ENCODE results near the gene PWWP2A. TPM values are rescaled to one million over a fixed set of nuclear protein-coding genes. Genes with fewer than 3 reads are reported as not detected.

The PWWP2A gene, protein sequence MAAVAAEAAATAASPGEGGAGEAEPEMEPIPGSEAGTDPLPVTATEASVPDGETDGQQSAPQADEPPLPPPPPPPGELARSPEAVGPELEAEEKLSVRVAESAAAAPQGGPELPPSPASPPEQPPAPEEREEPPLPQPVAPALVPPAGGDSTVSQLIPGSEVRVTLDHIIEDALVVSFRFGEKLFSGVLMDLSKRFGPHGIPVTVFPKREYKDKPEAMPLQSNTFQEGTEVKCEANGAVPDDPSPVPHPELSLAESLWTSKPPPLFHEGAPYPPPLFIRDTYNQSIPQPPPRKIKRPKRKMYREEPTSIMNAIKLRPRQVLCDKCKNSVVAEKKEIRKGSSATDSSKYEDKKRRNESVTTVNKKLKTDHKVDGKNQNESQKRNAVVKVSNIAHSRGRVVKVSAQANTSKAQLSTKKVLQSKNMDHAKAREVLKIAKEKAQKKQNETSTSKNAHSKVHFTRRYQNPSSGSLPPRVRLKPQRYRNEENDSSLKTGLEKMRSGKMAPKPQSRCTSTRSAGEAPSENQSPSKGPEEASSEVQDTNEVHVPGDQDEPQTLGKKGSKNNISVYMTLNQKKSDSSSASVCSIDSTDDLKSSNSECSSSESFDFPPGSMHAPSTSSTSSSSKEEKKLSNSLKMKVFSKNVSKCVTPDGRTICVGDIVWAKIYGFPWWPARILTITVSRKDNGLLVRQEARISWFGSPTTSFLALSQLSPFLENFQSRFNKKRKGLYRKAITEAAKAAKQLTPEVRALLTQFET
- 57.4 and 61.1 TPM in 2 replicates for total RNA-seq (2013; cell fraction: nucleolus; rRNA removed)
- total RNA-seq (2014; rRNA removed) (19.5 and 21.0 TPM in 2 replicates), total RNA-seq (2014; rRNA removed; fragmentation: Illumina TruSeq; extraction: Trizol) (20.2 and 20.7 TPM in 2 replicates), total RNA-seq (2021) (23.9 and 26.1 TPM in 2 replicates), polyA plus RNA-seq (2011; rRNA removed) (18.3 and 18.4 TPM in 2 replicates), polyA plus RNA-seq (2014; fragmentation: Illumina TruSeq; extraction: Trizol) (24.9 and 31.3 TPM in 2 replicates), polyA plus RNA-seq (2014; fragmentation: Nextera tagmentation; extraction: Ambion mirVana) (1 to 10 TPM; 5.7 to 6.9 TPM), polyA plus RNA-seq (2014; rRNA removed) (15.6 and 16.8 TPM in 2 replicates), polyA plus RNA-seq (2016; fragmentation: Nextera tagmentation; extraction: Ambion mirVana) (10 to 100 TPM; 16.0 to 17.1 TPM), polyA minus RNA-seq (2011; rRNA and poly(A)+ RNA removed) (10.8 and 13.4 TPM in 2 replicates), Bru-seq, nascent RNA (percentile 77 among the genes with signal in this experiment), BruChase-seq, experiment 1, labeled RNA remaining after a 6-hour chase (percentile 84 among the genes with signal in this experiment), BruChase-seq, experiment 2, labeled RNA remaining after a 2-hour chase (percentile 86 among the genes with signal in this experiment)
- polyA plus RNA-seq (2011; ENCODE audit: low read depth), result 5.5 TPM
- 12.8 and 13.5 TPM in 2 replicates for polyA plus RNA-seq (2011; cell fraction: cytosol; rRNA removed)
- 10.8 and 10.9 TPM in 2 replicates for polyA plus RNA-seq (2011; cell fraction: nucleus; rRNA removed)
- polyA plus RNA-seq (2012), result 8.4 and 10.4 TPM in 2 replicates
- 5.1 and 7.2 TPM in 2 replicates for polyA minus RNA-seq (2011; cell fraction: cytosol; rRNA and poly(A)+ RNA removed)
- polyA minus RNA-seq (2011; cell fraction: nucleus; rRNA and poly(A)+ RNA removed), result 5.1 and 7.7 TPM in 2 replicates
- long read RNA-seq, experiment 1, transcript PWWP2A-201 (2 exons, 3,346 nt), result major isoform, 6 of 11 reads
- long read RNA-seq, experiment 1, partial matches to known transcripts, result 1 of 11 reads
- long read RNA-seq, experiment 1, other reads (novel, unspliced or antisense), result 2 of 11 reads
- long read RNA-seq, experiment 2, partial matches to known transcripts, result 1 of 10 reads
- long read RNA-seq, experiment 2, other reads (novel, unspliced or antisense), result 8 of 10 reads

DNA sequence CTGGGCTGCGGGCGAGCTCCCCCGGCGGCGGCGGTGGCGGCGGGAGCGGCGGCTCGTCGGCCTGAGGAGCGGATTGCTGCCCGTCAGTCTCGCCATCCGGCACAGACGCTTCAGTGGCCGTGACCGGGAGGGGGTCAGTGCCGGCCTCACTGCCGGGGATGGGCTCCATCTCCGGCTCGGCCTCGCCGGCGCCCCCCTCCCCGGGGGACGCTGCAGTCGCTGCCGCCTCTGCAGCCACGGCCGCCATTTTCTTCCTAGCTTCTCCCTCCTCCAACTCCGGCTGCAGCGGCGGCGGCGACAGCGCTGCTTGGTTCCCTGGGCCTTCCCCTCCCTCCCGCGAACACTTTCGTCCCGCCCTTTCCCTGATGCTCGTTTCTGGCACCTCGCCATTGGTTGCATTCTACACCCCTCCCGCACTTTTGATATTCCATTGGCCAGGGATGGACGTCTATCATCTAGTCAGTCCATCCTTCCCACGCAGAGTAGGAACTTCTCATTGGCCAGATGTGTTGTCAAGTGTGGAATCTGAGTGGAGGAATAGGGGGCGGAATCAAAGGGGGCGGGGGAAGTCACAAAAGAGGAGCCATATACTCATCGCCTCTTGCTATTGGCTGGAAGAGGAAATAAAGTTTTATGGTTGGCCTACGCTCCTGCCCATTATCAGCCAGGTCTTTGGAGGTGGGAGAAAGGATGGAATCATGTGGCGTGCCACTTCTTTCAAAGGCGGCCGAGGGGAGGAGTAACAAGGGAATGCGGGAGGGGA lies at the start of gene PWWP2A:
Gene PWWP2A, minus strand, starts transcription at position 309 of the 763 bp plus-strand sequence. Its CDS starts 62 bp downstream, at position 247.
- BruUV-seq (replicated peaks), result no TSS peak
- peaks cover 0 to 4% of the 10 kb centered on the region in 2 experiments; a peak in 1 of 4 replicates for H3K36me3 ChIP-seq (ENCODE audit: control insufficient read depth in 2 of 2, insufficient read depth in 2 of 2, low read length in 1 of 2)
- WGBS (ENCODE audit: insufficient coverage, insufficient replicate concordance, low lambda C conversion rate, missing lambda C conversion rate), result 2% methylated on average over 45 of the region's 55 CpGs
- ATAC-seq, result peak; percentile 96
- peak within 1 kb of the TSS; percentile 86 for H3K4me2 ChIP-seq (ENCODE audit: control insufficient read depth, insufficient read depth)
- peak within 1 kb of the TSS; percentile 85 for H3K9ac ChIP-seq (ENCODE audit: control insufficient read depth, insufficient read depth, low read length)
- ChIA-PET SMC1A (ENCODE audit: uncharacterized antibody, unreplicated experiment) (interaction anchor here (1.0 to 1.2 kb wide), 3 partner anchors 11 to 97 kb away, joined by 3 to 7 read pairs (median 3); no protein-coding TSS in a partner anchor), CTCF (interaction anchor here (0.7 to 1.2 kb wide), 3 partner anchors 21 to 97 kb away, joined by 3 read pairs; no protein-coding TSS in a partner anchor), RAD21 (ENCODE audit: unreplicated experiment) (interaction anchor here (0.6 to 1.6 kb wide), 6 partner anchors 13 to 321 kb away, joined by 3 to 7 read pairs (median 3); no protein-coding TSS in a partner anchor), POLR2A (interaction anchor here (0.9 to 1.2 kb wide), 4 partner anchors 22 to 303 kb away, joined by 3 to 5 read pairs (median 4); partner anchors contain the start of genes PTTG1 and TTC1)
- no peaks in the 10 kb centered on the region for H4K20me1 ChIP-seq (ENCODE audit: control insufficient read depth, insufficient read depth)
- H3K79me2 ChIP-seq (ENCODE audit: control insufficient read depth, insufficient read depth, low read length), result peaks cover 16% of the 10 kb centered on the region
- peak within 1 kb of the TSS; percentile 92 for H3K4me3 ChIP-seq
- peak; percentile 100 for DNase-seq (ENCODE audit: low read depth, low spot score)
- in situ Hi-C loops (cut with MboI), result no loop called here
- peaks cover 3% of the 10 kb centered on the region for H3K4me1 ChIP-seq (ENCODE audit: control insufficient read depth, insufficient read depth, low read length)
- no peaks in the 10 kb centered on the region for H3K27me3 ChIP-seq (replicated peaks in 1 of 2; ENCODE audit: control insufficient read depth in 2 of 2, insufficient read depth in 2 of 2, low read length in 1 of 2)
- peak; percentile 99 for FAIRE-seq
- no peaks in the 10 kb centered on the region for H3K9me3 ChIP-seq (replicated peaks; ENCODE audit: control insufficient read depth, insufficient read depth, low read length)
- peak within 1 kb of the TSS; percentile 83 for H3K27ac ChIP-seq (ENCODE audit: control insufficient read depth, insufficient read depth)
- intact Hi-C loops (cut with micrococcal nuclease; ENCODE audit: unreplicated experiment), result loop anchor here (2.0 kb wide), 1 partner anchor 27 kb away; no protein-coding TSS in a partner anchor
- peak within 1 kb of the TSS; percentile 87 for H2AFZ ChIP-seq (ENCODE audit: control insufficient read depth, low read depth, low read length)
- no peak; the same call in 1 of the 2 replicates for TF ChIP-seq ZNF217 (IDR thresholded peaks at IDR 0.05)
- TF ChIP-seq ZNF207 (IDR thresholded peaks at IDR 0.05; ENCODE audit: borderline replicate concordance), result peak; percentile 76; the same call in 1 of the 2 replicates
- TF ChIP-seq EP300 (IDR thresholded peaks at IDR 0.05; ENCODE audit: borderline replicate concordance in 1 of 2, control insufficient read depth in 1 of 2, low read depth in 2 of 2, low read length in 2 of 2), result no peak
- TF ChIP-seq, protein P1, sequence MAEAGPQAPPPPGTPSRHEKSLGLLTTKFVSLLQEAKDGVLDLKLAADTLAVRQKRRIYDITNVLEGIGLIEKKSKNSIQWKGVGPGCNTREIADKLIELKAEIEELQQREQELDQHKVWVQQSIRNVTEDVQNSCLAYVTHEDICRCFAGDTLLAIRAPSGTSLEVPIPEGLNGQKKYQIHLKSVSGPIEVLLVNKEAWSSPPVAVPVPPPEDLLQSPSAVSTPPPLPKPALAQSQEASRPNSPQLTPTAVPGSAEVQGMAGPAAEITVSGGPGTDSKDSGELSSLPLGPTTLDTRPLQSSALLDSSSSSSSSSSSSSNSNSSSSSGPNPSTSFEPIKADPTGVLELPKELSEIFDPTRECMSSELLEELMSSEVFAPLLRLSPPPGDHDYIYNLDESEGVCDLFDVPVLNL (IDR thresholded peaks at IDR 0.05; ENCODE audit: low read depth, low read length), result peak; percentile 37; the same call in 1 of the 2 replicates
- TF ChIP-seq SMAD1 (IDR thresholded peaks at IDR 0.05; ENCODE audit: low read depth, partially characterized antibody), result peak; percentile 15
- TF ChIP-seq SMAD5 (IDR thresholded peaks at IDR 0.05; ENCODE audit: low read depth), result no peak; the same call in 1 of the 2 replicates
- TF ChIP-seq CHD4 (IDR thresholded peaks at IDR 0.05), result no peak
- no peak for TF ChIP-seq SREBF2 (IDR thresholded peaks at IDR 0.05; ENCODE audit: low read length)
- peak; percentile 71 for TF ChIP-seq RAD51 (IDR thresholded peaks at IDR 0.05)
- TF ChIP-seq MTA3 (IDR thresholded peaks at IDR 0.05; ENCODE audit: borderline replicate concordance, low read length), result no peak
- TF ChIP-seq, protein P2, sequence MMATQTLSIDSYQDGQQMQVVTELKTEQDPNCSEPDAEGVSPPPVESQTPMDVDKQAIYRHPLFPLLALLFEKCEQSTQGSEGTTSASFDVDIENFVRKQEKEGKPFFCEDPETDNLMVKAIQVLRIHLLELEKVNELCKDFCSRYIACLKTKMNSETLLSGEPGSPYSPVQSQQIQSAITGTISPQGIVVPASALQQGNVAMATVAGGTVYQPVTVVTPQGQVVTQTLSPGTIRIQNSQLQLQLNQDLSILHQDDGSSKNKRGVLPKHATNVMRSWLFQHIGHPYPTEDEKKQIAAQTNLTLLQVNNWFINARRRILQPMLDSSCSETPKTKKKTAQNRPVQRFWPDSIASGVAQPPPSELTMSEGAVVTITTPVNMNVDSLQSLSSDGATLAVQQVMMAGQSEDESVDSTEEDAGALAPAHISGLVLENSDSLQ (IDR thresholded peaks at IDR 0.05), result peak; percentile 100
- TF ChIP-seq EED (IDR thresholded peaks at IDR 0.05; ENCODE audit: low read depth), result peak; percentile 47; the same call in 1 of the 2 replicates

All from GM12878 (cell line).